ENCODE results near the gene ARHGAP8.

- no peak for TF ChIP-seq EP300 (IDR thresholded peaks at IDR 0.05)
- TF ChIP-seq, protein P1, sequence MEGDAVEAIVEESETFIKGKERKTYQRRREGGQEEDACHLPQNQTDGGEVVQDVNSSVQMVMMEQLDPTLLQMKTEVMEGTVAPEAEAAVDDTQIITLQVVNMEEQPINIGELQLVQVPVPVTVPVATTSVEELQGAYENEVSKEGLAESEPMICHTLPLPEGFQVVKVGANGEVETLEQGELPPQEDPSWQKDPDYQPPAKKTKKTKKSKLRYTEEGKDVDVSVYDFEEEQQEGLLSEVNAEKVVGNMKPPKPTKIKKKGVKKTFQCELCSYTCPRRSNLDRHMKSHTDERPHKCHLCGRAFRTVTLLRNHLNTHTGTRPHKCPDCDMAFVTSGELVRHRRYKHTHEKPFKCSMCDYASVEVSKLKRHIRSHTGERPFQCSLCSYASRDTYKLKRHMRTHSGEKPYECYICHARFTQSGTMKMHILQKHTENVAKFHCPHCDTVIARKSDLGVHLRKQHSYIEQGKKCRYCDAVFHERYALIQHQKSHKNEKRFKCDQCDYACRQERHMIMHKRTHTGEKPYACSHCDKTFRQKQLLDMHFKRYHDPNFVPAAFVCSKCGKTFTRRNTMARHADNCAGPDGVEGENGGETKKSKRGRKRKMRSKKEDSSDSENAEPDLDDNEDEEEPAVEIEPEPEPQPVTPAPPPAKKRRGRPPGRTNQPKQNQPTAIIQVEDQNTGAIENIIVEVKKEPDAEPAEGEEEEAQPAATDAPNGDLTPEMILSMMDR (IDR thresholded peaks at IDR 0.05): no peak
- no peak for TF ChIP-seq POLR2A (IDR thresholded peaks at IDR 0.05)
Observed at GRCh38 chr22:44737406-44738346, 14.7 kb upstream of the ARHGAP8 start.

Data from tibial nerve (tissue), 4 donors.